ENCODE results near the gene PDE2A.

The PDE2A gene

DNA sequence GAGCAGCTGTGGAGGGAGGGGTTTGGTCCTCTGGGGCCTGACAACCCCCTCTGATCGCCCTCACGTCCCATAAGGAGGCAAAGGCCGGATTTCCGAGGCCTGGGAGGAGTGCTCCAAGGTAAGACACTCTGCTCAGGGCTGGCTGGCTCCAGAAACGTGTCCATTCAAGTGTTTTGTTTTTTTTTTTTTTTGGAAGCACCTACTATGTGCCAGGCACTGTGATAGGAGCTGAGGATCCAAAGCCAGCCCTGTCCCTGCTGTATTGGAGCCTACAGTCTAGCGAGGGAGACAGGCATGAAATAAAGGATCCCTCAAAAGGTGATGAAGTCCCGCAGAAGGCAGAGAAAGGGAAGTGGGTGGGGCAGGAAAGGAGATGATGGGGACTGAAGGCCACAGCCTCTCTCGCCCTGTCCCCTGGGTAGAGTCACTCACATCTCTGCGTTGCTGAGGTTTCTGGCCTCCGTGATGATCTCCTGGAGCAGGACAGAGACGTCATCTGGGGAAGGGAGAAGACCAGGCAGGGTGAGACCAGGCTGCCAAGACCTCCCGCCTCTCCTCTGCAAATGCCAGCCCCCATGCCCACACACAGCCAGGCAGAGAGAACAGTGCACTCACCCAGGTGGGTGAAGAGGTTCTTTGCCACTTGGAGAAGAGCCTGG is 89.2 kb downstream of the PDE2A start:
- H3K4me3 ChIP-seq (ENCODE audit: low read length), result no peak overlapping the region
- no peaks in the 10 kb centered on the region for H3K9me3 ChIP-seq (ENCODE audit: control insufficient read depth, low read length)
- peaks cover 13% of the 10 kb centered on the region for H3K4me1 ChIP-seq (ENCODE audit: control insufficient read depth, insufficient read depth, low read length)
- H3K27me3 ChIP-seq (ENCODE audit: control insufficient read depth, insufficient read depth, low read length), result peaks cover 65% of the 10 kb centered on the region
- no peak overlapping the region for H3K9ac ChIP-seq (ENCODE audit: low read length)
- no peaks in the 10 kb centered on the region for H3K36me3 ChIP-seq (ENCODE audit: control insufficient read depth, insufficient read depth, low read length)

DNA sequence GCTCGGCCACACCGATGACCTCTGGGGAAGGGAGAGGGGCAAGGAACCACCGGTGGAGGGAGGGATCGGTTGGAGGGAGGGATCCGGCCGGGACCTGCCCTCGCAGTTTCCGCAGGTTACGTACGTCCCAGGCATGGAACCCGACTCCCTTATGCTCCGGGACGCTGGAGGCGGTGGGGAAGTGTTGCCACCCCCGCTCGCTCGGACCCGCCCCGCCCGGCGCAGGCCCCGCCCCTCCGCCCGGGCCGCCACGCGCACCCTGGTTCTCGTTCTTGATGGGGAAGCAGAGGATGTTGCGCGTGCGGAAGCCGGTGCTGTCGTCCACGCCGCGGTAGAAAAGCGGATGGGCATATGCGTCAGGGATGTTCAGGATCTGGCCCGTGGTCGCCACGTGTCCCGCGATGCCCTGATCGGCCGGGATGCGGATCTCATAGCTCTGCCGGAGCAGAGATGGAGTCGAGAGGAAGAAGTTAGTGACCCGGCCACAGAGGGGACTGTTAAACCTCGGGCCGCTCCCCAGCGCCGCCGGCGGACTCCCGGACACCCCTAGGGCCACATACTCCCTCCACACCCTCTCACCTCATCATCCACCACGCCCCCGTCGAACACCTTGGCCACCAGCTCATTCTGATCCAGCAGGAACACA is 89.8 kb downstream of the PDE2A start:
- H3K4me1 ChIP-seq (ENCODE audit: control insufficient read depth, insufficient read depth, low read length), result peaks cover 9% of the 10 kb centered on the region
- H3K9me3 ChIP-seq (ENCODE audit: control insufficient read depth, low read length), result no peaks in the 10 kb centered on the region
- H3K27me3 ChIP-seq (ENCODE audit: control insufficient read depth, insufficient read depth, low read length), result peaks cover 59% of the 10 kb centered on the region
- no peak overlapping the region for H3K9ac ChIP-seq (ENCODE audit: low read length)
- H3K36me3 ChIP-seq (ENCODE audit: control insufficient read depth, insufficient read depth, low read length), result no peaks in the 10 kb centered on the region
- no peak overlapping the region for H3K4me3 ChIP-seq (ENCODE audit: low read length)

DNA sequence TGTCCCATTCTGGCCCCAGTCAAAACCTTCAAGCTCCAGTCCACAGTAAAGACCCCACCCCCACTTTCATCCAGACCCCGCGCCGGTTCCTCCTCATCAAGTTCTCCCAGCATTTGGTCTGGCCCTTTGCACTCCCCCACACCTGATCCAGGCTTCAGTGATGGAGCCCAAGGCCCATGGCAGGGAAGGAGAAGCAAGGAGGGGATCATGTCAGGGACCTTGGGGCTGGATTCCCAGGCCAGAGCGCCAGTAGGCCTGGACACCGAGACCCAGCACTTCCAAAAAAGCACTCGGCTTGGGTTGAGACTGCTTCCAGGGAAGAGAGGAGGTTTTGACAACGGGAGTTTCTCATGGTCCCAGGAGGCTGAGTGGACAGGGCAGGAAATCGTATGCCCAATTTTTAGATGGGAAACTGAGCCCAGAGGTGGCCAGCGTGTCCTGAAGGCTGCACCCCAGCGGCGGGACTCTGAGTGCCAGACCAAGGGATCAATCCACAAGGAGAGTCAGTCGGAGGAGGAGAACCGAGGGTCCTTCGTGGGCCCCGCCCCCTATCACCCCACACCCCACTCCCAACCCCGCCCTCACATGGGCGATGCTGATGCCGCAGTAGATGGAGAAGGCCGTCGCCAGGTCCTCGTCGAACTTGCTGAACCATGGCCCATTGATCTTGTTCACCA is 90.5 kb downstream of the PDE2A start:
- no peak overlapping the region for H3K4me3 ChIP-seq (ENCODE audit: low read length)

DNA sequence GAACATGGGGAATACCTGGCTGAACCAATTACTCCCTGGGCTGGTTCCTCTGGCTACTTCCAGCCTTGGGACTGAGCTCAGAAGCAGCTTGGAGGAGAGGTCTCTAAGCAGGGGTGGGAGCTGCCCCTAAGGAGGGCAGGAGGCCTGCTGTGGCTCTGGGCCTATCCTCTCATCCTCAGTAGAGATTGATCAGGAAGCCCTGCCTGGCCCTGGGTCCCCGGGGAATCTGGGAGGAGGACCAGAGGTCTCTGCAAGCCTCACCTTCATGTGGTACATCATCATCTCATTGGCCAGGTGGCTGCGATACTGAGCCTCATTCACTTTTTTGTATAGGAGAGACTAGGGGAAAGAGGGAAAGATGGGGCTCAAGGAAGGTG is 91.1 kb downstream of the PDE2A start:
- H3K27me3 ChIP-seq (ENCODE audit: control insufficient read depth, insufficient read depth, low read length), result peaks cover 46% of the 10 kb centered on the region
- H3K36me3 ChIP-seq (ENCODE audit: control insufficient read depth, insufficient read depth, low read length), result no peaks in the 10 kb centered on the region
- no peak overlapping the region for H3K9ac ChIP-seq (ENCODE audit: low read length)
- no peak overlapping the region for H3K4me3 ChIP-seq (ENCODE audit: low read length)
- H3K9me3 ChIP-seq (ENCODE audit: control insufficient read depth, low read length), result no peaks in the 10 kb centered on the region
- H3K4me1 ChIP-seq (ENCODE audit: control insufficient read depth, insufficient read depth, low read length), result peaks cover 9% of the 10 kb centered on the region

More for the DNA sequence above, 90.5 kb downstream of the PDE2A start:
- H3K4me1 ChIP-seq (ENCODE audit: control insufficient read depth, insufficient read depth, low read length), result peaks cover 9% of the 10 kb centered on the region
- no peak overlapping the region for H3K9ac ChIP-seq (ENCODE audit: low read length)
- peaks cover 52% of the 10 kb centered on the region for H3K27me3 ChIP-seq (ENCODE audit: control insufficient read depth, insufficient read depth, low read length)
- no peaks in the 10 kb centered on the region for H3K9me3 ChIP-seq (ENCODE audit: control insufficient read depth, low read length)
- H3K36me3 ChIP-seq (ENCODE audit: control insufficient read depth, insufficient read depth, low read length), result no peaks in the 10 kb centered on the region

DNA sequence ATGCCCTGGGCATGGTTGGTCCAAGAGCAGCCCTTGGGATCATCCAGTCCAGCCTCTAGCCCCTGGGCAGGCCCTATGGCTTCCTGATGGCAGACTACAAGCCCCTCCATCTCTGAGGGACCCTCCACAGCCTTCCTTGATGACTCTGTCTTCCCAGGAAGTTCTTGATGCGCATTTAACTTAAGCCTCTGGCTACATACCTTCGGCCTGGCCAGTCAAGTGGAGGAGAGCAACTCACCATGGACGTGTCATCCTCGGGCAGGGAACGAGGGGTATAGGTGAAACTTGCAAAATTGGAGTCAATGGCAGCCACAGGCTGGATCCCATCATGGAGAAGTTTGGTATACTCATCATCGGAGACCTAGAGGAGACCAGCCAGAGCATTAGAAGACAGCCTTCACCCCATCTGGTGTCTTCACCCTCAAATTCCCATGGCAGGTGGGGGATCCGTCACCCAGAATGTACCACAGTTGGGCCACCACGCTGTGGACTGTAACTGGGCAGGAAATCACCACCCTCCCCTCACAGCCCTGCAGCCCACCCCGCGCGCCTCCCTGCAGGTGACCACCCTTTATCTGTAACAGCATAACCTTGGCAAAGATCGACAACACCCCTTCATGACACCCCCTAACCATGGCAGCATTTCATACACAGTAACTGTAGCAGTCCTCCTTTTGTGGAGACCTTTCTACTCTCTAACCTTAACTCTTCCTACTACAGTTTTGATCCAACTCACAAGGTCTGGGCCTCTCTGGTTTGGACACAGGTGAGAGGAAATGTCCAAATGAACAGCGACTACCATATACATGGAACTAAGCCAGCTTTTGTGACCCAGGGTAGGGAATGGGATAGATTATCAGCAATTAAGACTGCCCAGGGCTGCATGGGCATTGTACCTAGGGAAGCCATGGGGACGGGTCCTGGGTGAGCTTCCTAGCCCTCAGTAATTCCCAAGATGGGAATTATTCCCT is 91.7 kb downstream of the PDE2A start:
- Histone ChIP-seq H3K4me1 (ENCODE audit: control insufficient read depth, insufficient read depth, low read length) (peaks cover 9% of the 10 kb centered on the region), H3K36me3 (ENCODE audit: control insufficient read depth, insufficient read depth, low read length) (no peaks in the 10 kb centered on the region), H3K9ac (ENCODE audit: low read length) (no peak overlapping the region), H3K4me3 (ENCODE audit: low read length) (no peak overlapping the region), H3K27me3 (ENCODE audit: control insufficient read depth, insufficient read depth, low read length) (peaks cover 45% of the 10 kb centered on the region), H3K9me3 (ENCODE audit: control insufficient read depth, low read length) (no peaks in the 10 kb centered on the region)

DNA sequence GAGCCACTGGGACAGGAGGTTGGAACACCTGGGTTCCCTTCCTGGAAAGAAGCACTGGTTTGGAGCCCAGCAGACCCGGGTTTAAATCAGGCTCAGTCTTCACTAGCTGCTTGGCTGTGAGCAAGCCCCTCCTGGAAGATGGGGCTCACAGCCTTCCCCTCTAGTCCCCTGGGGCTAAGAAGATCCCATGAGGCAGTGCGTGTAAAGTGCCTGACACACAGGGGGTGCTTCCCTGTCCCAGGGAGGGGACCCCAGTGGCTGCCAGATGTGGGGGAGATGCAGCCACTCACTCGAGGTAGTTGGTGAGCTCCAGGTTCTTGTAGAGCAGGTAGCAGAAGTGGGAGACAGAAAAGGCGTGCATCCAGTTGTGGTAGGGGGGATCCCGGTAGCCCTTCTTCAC is 93.2 kb downstream of the PDE2A start:
- no peaks in the 10 kb centered on the region for H3K36me3 ChIP-seq (ENCODE audit: control insufficient read depth, insufficient read depth, low read length)
- peaks cover 9% of the 10 kb centered on the region for H3K4me1 ChIP-seq (ENCODE audit: control insufficient read depth, insufficient read depth, low read length)
- H3K27me3 ChIP-seq (ENCODE audit: control insufficient read depth, insufficient read depth, low read length), result peaks cover 31% of the 10 kb centered on the region
- no peaks in the 10 kb centered on the region for H3K9me3 ChIP-seq (ENCODE audit: control insufficient read depth, low read length)
- no peak overlapping the region for H3K4me3 ChIP-seq (ENCODE audit: low read length)
- no peak overlapping the region for H3K9ac ChIP-seq (ENCODE audit: low read length)

DNA sequence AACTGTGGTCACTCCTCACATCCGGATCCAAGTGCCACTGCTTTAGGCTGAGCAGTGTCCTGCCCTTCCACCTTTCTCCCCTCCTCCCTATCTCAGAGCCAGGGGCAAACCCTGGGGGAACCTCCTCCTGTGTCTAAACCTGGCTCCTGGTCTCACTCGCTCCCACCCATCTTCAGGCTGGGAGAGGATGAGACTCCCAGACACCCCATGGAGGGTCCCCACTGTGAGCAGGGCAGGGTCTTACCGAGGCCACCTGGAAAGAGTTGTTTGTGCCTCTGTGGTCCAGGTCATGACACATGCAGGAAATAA is 93.6 kb downstream of the PDE2A start:
- Histone ChIP-seq H3K36me3 (ENCODE audit: control insufficient read depth, insufficient read depth, low read length) (no peaks in the 10 kb centered on the region), H3K9ac (ENCODE audit: low read length) (no peak overlapping the region), H3K27me3 (ENCODE audit: control insufficient read depth, insufficient read depth, low read length) (peaks cover 26% of the 10 kb centered on the region), H3K4me3 (ENCODE audit: low read length) (no peak overlapping the region), H3K4me1 (ENCODE audit: control insufficient read depth, insufficient read depth, low read length) (peaks cover 5% of the 10 kb centered on the region), H3K9me3 (ENCODE audit: control insufficient read depth, low read length) (no peaks in the 10 kb centered on the region)

DNA sequence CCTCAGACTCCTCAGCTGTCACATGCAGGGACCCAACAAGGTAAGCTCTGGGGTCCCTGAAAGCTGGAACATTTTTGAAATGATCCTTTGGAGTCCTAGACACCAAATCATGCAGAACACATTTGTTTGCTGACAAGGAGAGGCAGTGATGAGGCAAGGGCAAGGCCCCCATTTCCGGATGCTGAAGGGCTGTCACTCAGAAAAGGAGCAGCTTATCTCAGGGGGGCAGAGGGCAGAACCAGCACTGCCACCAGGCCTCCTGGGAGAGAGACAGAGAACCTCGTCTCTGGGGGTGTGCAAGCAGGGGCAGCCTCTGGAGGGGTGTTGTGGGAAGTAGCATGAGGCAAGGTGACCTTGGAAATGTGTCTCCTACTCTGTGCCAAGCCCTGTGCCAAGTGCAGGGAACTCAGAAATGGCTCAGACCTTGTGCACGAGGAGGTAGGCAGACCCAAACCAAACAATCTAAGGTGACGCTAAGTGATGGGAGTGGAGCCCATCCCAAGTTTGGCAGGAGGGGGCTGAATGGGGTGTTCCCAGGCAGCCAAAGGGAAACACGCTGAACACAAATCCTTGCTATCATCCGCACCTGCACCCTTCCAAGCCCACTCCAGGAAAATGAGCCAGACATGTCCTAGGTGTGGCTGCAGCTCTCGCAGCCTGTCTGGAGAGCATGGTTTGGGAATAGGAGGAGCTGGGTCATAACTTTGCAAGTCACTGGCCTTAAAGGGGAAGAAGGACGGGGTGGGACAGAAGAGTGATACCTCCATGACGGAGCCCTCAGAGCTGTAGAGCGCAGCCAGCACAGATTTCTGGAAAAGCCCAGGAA is 94.2 kb downstream of the PDE2A start:
- H3K4me3 ChIP-seq (ENCODE audit: low read length), result no peak overlapping the region
- no peaks in the 10 kb centered on the region for H3K36me3 ChIP-seq (ENCODE audit: control insufficient read depth, insufficient read depth, low read length)
- H3K9ac ChIP-seq (ENCODE audit: low read length), result no peak overlapping the region
- H3K9me3 ChIP-seq (ENCODE audit: control insufficient read depth, low read length), result no peaks in the 10 kb centered on the region
- no peaks in the 10 kb centered on the region for H3K4me1 ChIP-seq (ENCODE audit: control insufficient read depth, insufficient read depth, low read length)
- peaks cover 20% of the 10 kb centered on the region for H3K27me3 ChIP-seq (ENCODE audit: control insufficient read depth, insufficient read depth, low read length)

DNA sequence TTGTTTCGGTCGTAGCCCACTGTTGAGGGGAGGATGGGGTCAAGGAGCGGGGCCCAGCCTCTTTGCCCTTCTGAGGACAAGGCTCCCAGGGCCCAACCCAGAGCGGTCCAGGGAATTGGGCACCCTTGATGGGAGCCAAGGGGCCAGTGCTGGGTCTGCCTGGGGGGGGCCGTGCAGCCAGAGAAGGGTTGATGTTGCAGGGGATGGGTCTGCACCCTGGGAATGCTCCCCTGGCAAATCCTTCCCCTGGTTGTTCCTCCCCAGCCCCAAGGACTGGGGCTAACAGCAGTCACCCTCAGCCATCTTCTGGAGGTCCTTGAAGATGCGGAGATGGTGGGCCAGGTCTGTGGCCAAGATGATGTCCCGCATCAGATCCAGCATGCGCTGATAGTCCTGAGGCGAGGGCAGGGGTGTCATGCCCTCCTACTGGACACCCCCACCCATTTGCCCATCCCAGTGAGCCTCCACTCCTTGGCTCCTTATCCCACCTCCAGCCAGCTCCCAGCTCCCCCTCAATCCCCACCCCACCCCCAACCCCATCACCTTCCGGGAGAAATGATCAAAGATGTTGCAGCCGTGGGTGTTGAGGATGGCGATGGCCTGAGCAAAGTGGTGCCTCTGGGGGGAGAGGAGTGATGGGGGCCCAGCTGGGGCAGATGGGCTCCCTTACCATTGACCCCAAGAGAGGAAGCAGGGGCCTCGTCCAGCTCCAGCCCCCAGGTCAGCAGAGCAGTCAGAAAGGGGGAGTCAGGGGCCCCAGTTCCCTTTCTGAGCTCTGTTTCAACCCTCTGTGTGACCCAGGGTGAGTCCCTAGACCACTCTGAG is 95.0 kb downstream of the PDE2A start:
- Histone ChIP-seq H3K27me3 (ENCODE audit: control insufficient read depth, insufficient read depth, low read length) (peaks cover 15% of the 10 kb centered on the region), H3K4me1 (ENCODE audit: control insufficient read depth, insufficient read depth, low read length) (no peaks in the 10 kb centered on the region), H3K9ac (ENCODE audit: low read length) (no peak overlapping the region), H3K4me3 (ENCODE audit: low read length) (no peak overlapping the region), H3K36me3 (ENCODE audit: control insufficient read depth, insufficient read depth, low read length) (no peaks in the 10 kb centered on the region), H3K9me3 (ENCODE audit: control insufficient read depth, low read length) (no peaks in the 10 kb centered on the region)

DNA sequence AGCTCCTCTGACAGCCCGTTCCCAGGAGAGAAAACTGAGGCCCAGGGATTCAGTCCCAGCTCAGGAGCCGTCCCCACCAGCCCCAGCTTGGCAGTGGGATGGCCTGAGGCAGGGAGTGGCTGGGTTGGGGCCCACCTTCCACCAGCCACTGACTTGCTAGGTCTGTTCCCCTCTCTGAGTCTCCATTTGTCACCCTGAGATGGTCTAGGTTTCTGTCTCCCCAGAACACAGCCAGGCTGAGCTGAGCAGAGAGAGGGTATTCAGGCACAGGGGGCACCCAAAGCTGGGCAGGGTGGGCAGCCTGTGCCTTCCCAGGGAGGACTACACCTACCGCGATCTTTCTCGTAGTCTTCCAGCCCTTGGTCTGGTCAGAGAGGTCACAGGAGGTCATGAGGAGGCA is 95.7 kb downstream of the PDE2A start:
- no peaks in the 10 kb centered on the region for H3K4me1 ChIP-seq (ENCODE audit: control insufficient read depth, insufficient read depth, low read length)
- no peak overlapping the region for H3K9ac ChIP-seq (ENCODE audit: low read length)
- H3K36me3 ChIP-seq (ENCODE audit: control insufficient read depth, insufficient read depth, low read length), result no peaks in the 10 kb centered on the region
- H3K9me3 ChIP-seq (ENCODE audit: control insufficient read depth, low read length), result no peaks in the 10 kb centered on the region
- peaks cover 9% of the 10 kb centered on the region for H3K27me3 ChIP-seq (ENCODE audit: control insufficient read depth, insufficient read depth, low read length)
- H3K4me3 ChIP-seq (ENCODE audit: low read length), result no peak overlapping the region

DNA sequence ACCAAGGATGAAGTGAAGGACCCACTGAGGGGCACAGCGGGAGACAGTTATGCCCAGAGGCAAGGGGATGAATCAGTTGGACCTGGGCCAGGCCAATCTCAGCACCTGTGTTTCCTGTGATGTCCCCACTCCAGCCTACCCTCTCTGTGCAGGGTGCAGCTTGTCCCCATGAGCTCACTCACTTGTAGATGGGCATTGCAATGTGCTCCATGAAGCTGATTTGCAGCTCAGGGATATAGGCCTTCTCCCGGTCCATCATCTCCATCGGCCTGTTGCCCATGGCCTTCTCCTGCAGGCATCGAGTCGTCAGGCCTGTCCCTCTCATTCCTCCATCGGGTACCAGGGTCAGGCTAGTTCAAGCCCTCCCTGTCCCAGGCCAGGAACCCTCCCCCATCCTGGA is 96.2 kb downstream of the PDE2A start:
- no peaks in the 10 kb centered on the region for H3K36me3 ChIP-seq (ENCODE audit: control insufficient read depth, insufficient read depth, low read length)

More for the DNA sequence above, 96.2 kb downstream of the PDE2A start:
- H3K9ac ChIP-seq (ENCODE audit: low read length), result no peak overlapping the region
- no peaks in the 10 kb centered on the region for H3K9me3 ChIP-seq (ENCODE audit: control insufficient read depth, low read length)
- H3K27me3 ChIP-seq (ENCODE audit: control insufficient read depth, insufficient read depth, low read length), result peaks cover 4% of the 10 kb centered on the region
- no peak overlapping the region for H3K4me3 ChIP-seq (ENCODE audit: low read length)
- H3K4me1 ChIP-seq (ENCODE audit: control insufficient read depth, insufficient read depth, low read length), result no peaks in the 10 kb centered on the region

Data from mucosa of stomach (tissue), 1 donor.